GM18526 (cell line): ENCODE data around the gene MAP2K7.

Experiments used
- POLR2A ChIP-seq: IDR thresholded peaks from 3 replicates; pipeline ENCODE4 v1.6.1; 2011; ENCODE audit not compliant: insufficient read length; ENCODE audit errors: extremely low read depth

MAP2K7 gene

DNA sequence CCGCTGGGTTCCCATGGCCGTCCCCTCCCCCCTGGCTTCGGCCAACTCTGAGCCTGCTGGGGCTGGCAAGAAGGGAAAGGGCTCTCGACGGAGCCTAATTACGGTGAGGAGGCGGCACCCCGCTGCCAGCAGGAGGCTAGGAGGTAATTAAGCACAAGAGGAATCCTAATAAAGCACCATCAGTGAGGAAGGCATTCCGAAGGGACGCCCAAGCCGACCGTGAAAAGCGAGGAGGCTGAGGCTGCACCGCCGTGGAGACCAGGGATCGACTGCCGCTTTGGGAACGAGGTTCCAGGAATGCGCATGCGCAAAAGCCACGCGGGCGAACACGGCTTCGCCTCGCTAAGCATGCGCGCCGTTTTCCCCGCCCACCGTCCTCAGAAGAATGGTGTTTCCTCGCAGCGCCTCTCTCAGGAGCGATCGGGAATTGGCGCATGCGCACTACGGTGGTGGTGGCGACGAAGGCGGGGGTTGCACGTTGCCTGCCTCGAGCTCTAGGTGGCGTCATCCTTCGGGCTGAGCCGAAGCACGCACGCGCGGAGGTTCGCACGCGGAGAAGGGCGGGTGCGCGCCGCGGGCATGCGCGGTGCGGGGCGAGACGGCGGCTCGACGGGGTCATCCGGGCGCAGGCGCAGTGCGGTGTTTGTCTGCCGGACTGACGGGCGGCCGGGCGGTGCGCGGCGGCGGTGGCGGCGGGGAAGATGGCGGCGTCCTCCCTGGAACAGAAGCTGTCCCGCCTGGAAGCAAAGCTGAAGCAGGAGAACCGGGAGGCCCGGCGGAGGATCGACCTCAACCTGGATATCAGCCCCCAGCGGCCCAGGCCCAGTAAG lies at the start of gene MAP2K7:
TSS of gene MAP2K7 (plus strand) at position 634 of the 830 bp plus-strand sequence. CDS start at position 702, 68 bp downstream.
- TF ChIP-seq POLR2A: peak; percentile 84

- no peak for TF ChIP-seq POLR2A
Measured at GRCh38 chr19:7855426-7856108, 48.1 kb upstream of the MAP2K7 start.

- TF ChIP-seq POLR2A: no peak
Measured at GRCh38 chr19:7856109-7856591, 47.5 kb upstream of the MAP2K7 start.

- TF ChIP-seq POLR2A: no peak
Measured at GRCh38 chr19:7856679-7857663, 46.7 kb upstream of the MAP2K7 start.

- TF ChIP-seq POLR2A: no peak
Measured at GRCh38 chr19:7857727-7858108, 46.0 kb upstream of the MAP2K7 start.

- TF ChIP-seq POLR2A: no peak
Measured at GRCh38 chr19:7858109-7858770, 45.4 kb upstream of the MAP2K7 start.

DNA sequence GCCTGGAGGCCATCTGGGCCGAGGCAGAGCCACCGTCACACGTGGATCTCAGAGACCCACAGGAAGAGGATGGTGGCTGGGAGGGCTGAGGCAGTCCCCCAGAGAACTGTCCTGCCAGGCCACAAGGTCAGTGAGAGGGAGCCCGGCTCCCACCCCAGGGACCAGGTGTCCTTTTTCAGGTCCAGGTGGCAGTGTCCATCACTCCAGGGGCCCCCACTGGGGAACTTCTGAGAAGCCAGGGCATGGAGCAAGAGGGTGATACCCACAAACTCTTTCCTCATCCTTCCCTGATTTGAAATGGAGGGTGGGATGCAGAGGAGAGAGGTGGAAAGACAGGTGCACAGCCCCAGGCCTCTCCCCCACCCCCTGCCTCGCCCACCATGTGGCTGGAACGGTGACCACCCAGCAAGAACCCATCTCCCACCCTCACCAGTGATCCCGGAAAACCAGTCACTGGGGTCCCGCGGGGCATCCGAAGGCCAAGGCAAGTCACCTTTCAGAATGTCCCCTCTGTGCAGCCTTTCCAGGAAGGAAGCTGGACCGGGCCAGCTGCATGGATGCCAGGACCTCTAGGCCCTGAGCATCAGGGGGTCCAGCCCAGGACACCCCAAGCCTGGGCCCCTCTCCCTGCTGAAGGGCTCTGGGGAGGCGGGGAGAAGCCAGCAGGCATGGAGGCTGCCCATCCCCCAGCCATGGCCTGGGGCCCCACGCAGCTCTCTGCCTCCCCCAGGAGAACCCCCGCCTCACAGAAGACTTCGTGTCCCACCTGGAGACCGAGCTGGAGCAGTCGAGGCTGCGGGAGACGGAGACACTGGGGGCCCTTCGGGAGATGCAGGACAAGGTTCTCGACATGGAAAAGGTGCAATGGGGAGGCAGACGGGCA lies 43.6 kb upstream of the MAP2K7 start:
- TF ChIP-seq POLR2A: no peak

DNA sequence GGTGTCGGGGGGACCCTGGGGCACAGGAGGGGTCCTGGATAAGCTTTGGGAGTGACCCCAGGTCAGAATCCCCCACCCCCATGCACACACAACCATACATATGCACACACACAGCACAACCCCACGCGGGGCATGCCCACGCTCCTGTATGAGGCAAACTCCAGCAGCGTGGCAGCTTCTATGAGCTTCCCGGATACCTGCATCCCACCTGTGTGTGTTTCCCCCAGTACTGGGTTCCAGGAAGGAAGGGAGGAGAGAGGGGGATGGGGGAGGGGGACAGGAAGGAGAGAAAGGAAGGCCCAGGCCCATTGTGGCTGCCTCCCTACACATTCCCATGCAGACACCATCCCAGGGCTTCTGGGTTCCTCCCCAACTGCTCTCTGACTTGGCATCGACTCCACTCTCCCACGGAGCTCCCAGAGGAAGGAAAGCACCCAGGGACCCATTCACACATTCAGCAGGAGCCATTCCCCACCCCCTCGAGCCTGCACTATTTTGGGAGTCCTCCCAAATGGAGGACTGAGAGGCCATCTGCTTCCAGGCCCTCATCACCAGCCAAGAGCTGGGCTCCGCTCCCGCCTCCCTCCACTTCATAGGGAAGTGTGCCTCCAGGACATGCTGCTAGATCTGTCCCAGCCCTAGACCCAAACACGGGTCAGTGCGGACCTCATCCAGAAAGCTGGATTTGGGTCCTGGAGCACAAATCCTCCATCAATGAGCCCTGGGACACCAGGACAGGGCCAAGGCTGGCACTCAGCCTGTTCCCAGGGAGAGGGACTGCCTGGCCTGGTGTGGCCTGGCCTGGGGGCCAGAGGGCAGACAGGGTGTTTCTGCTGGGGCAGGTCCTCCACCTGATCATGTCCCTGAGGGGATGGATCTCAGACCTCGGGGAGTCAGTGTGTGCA lies 42.7 kb upstream of the MAP2K7 start:
- no peak for TF ChIP-seq POLR2A

GRCh38 chr19:7861619-7862412 lies 41.9 kb upstream of the MAP2K7 start:
- no peak for TF ChIP-seq POLR2A

DNA sequence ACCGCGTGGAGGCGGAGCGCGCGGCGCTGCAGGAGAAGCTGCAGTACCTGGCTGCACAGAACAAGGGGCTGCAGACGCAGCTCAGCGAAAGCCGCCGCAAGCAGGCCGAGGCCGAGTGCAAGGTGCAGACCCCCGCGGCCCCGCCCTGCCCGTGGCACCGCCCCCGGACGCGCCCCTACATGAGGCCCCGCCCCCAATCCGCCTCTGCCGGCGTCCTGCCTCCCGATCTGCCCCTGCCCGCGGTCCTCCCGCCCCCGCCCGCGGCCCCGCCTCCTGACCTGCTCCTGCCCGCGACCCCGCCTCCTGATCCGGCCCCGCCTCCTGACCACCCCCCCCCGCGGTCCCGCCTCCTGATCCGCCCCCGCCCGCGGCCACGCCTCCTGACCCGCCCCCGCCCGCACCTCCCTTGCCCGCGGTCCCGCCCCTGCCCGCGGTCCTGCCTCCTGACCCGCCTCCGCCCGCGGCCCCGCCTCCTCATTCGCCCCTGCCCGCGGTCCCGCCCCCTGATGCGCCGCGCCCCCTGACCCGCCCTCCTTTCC lies 41.2 kb upstream of the MAP2K7 start:
- no peak for TF ChIP-seq POLR2A

GRCh38 chr19:7863157-7863970 lies 40.3 kb upstream of the MAP2K7 start:
- TF ChIP-seq POLR2A: no peak
